HT1080 (cell line): Measurements from ENCODE around the gene DNAJC24. TPM values are rescaled to one million over a fixed set of nuclear protein-coding genes. Genes with fewer than 3 reads are reported as not detected.
"Not testable (repeated sequence)": the region's sequence is repeated elsewhere in the genome, so short reads cannot be mapped to it uniquely, and the experiment has no call there.

Experiments
- DNase-seq: peaks from one replicate; pipeline ENCODE4 v3.0.0-alpha.2; 2015; ENCODE audit warnings: low read depth
- polyA plus RNA-seq, 2 experiments: library from polyadenylated mRNA; depleted of rRNA; stranded (reverse); fragments of >200 nt; gene quantifications; 2 replicates each; pipeline ENCODE4 v1.2.3, GENCODE V29; 2015
- total RNA-seq: library from RNA; depleted of rRNA; stranded (reverse); fragments of >200 nt; shearing (Covaris generic); gene quantifications from 2 replicates; pipeline ENCODE4 v1.2.3, GENCODE V29; 2014; rRNA removed

DNAJC24 gene
- total RNA-seq: 9.4 and 12.0 TPM in 2 replicates
- 18.7 and 21.3 TPM in 2 replicates for polyA plus RNA-seq (2015; cell fraction: cytosol; rRNA removed)
- 22.5 and 22.9 TPM in 2 replicates for polyA plus RNA-seq (2015; cell fraction: nucleus; rRNA removed)

GRCh38 chr11:31369348-31370329 is at the start of gene DNAJC24, which contains the start of gene DCDC1:
TSS of gene DNAJC24 (plus strand) at chr11:31369860. CDS start at chr11:31370749, 889 bp downstream.
TSS of gene DCDC1 (minus strand) at chr11:31369739. CDS start at chr11:31328280, 41,459 bp downstream.
- DNase-seq: peak; percentile 89

GRCh38 chr11:31321494-31321893 is 48.2 kb upstream of the DNAJC24 start:
- not testable (repeated sequence) for DNase-seq

- no peak for DNase-seq
These were observed 46.5 kb upstream of the DNAJC24 start for GRCh38 chr11:31323145-31323544.

- DNase-seq: peak; percentile 46
These were observed 44.5 kb upstream of the DNAJC24 start for GRCh38 chr11:31325160-31325559.

- DNase-seq: no peak
These were observed 43.1 kb upstream of the DNAJC24 start for GRCh38 chr11:31326470-31327148.

GRCh38 chr11:31327417-31327816 is 42.2 kb upstream of the DNAJC24 start:
- DNase-seq: no peak

GRCh38 chr11:31328697-31329096 is 41.0 kb upstream of the DNAJC24 start:
- DNase-seq: no peak

- no peak for DNase-seq
These were observed 31.9 kb upstream of the DNAJC24 start for GRCh38 chr11:31337806-31338205.

GRCh38 chr11:31340903-31341572 is 28.6 kb upstream of the DNAJC24 start:
- DNase-seq: peak; percentile 31

GRCh38 chr11:31351168-31351567 is 18.5 kb upstream of the DNAJC24 start:
- no peak for DNase-seq

- DNase-seq: peak; percentile 15
These were observed 14.5 kb upstream of the DNAJC24 start for GRCh38 chr11:31355131-31355530.

- DNase-seq: peak; percentile 48
These were observed 13.8 kb upstream of the DNAJC24 start for GRCh38 chr11:31355817-31356216.

GRCh38 chr11:31361743-31362142 is 7.9 kb upstream of the DNAJC24 start:
- DNase-seq: no peak

- no peak for DNase-seq
These were observed 2.9 kb upstream of the DNAJC24 start for GRCh38 chr11:31366795-31367194.

- no peak for DNase-seq
These were observed 6.2 kb downstream of the DNAJC24 start for GRCh38 chr11:31375879-31376278.

GRCh38 chr11:31383116-31383515 is 13.5 kb downstream of the DNAJC24 start:
- no peak for DNase-seq

- DNase-seq: no peak
These were observed 17.7 kb downstream of the DNAJC24 start for GRCh38 chr11:31387379-31387778.

GRCh38 chr11:31397239-31397834 is 27.7 kb downstream of the DNAJC24 start:
- peak; percentile 8 for DNase-seq

- no peak for DNase-seq
These were observed 35.0 kb downstream of the DNAJC24 start for GRCh38 chr11:31404614-31405013.

- no peak for DNase-seq
These were observed 38.5 kb downstream of the DNAJC24 start for GRCh38 chr11:31408201-31408600.

- peak; percentile 27 for DNase-seq
These were observed 43.3 kb downstream of the DNAJC24 start for GRCh38 chr11:31412946-31413345.
